ENCODE data around the gene ROR2.

Gene ROR2

GRCh38 chr9:91847581-91848091 lies 102.4 kb downstream of the ROR2 start:
- no peak for DNase-seq (ENCODE audit: low read depth, low spot score)
- CTCF ChIA-PET = no interaction called here
- POLR2A ChIA-PET = interaction anchor here (0.6 kb wide), 1 partner anchor 15 kb away, joined by 3 read pairs; no protein-coding TSS in a partner anchor
- no peak for TF ChIP-seq CTCF (IDR thresholded peaks at IDR 0.05; ENCODE audit: insufficient read depth, low read length, missing control alignments)
- no peak overlapping the region for H3K4me3 ChIP-seq (ENCODE audit: low read depth, low read length)

DNA sequence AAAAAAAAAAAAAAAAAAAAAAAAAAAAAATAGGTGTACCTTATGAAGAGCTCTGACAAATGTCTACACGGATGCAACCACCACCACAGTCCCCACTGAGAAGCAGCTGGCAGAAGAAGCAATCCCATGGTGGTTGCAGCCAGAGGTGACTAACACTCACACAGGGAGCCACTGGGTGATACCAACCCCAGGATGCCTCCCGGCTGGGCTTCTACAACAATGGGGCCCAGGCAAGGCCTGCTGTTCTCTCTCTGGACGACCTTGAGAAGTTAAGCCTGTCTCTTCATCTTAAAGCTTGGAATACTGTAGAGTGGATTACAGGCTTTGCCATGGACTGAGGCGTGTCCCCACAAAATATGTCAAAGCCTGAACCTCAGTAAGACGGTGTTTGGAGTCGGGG lies 104.1 kb downstream of the ROR2 start:
- H3K4me3 ChIP-seq (ENCODE audit: low read depth, low read length) = no peak overlapping the region
- ChIA-PET CTCF (no interaction called here), POLR2A (interaction anchor here (0.7 kb wide), 1 partner anchor 529 kb away, joined by 3 read pairs; no protein-coding TSS in a partner anchor)
- TF ChIP-seq CTCF (IDR thresholded peaks at IDR 0.05; ENCODE audit: insufficient read depth, low read length, missing control alignments) = no peak
- DNase-seq (ENCODE audit: low read depth, low spot score) = no peak

GRCh38 chr9:91844701-91845291 lies 105.2 kb downstream of the ROR2 start:
- CTCF ChIA-PET = interaction anchor here (1.2 to 1.5 kb wide), 2 partner anchors 86 to 106 kb away, joined by 3 read pairs; partner anchors contain the start of gene ROR2

DNA sequence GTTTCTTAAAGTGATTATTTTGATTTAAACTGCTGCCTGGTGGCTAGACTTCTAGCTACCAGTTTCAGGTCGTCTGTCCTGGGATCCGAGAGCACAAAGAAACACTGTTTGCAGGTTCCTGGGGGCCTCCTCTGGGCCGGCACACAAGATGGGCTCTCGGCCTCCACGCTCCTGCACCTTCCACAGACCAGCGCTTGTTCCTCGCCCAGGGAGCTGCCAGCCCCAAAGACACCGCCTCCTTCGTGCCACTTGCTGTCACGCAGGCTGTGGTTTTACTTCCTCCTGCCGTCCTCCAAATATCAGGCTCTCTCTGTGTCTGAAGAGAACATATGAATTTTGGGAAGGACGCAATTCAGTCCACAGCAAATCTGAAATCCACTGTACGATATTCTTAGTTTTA lies 105.8 kb downstream of the ROR2 start:
- TF ChIP-seq CTCF (IDR thresholded peaks at IDR 0.05; ENCODE audit: insufficient read depth, low read length, missing control alignments) = no peak
- no peak overlapping the region for H3K4me3 ChIP-seq (ENCODE audit: low read depth, low read length)
- ChIA-PET CTCF (interaction anchor here (1.2 to 1.5 kb wide), 2 partner anchors 85 to 106 kb away, joined by 3 read pairs; partner anchors contain the start of gene ROR2), POLR2A (no interaction called here)
- DNase-seq (ENCODE audit: low read depth, low spot score) = no peak

More at GRCh38 chr9:91844701-91845291, 105.2 kb downstream of the ROR2 start:
- TF ChIP-seq CTCF (IDR thresholded peaks at IDR 0.05; ENCODE audit: insufficient read depth, low read length, missing control alignments) = no peak
- no peak for DNase-seq (ENCODE audit: low read depth, low spot score)
- no peak overlapping the region for H3K4me3 ChIP-seq (ENCODE audit: low read depth, low read length)
- POLR2A ChIA-PET = no interaction called here

- ChIA-PET POLR2A (no interaction called here), CTCF (interaction anchor here (1.2 to 1.5 kb wide), 2 partner anchors 85 to 107 kb away, joined by 3 read pairs; partner anchors contain the start of gene ROR2)
- DNase-seq (ENCODE audit: low read depth, low spot score) = no peak
- TF ChIP-seq CTCF (IDR thresholded peaks at IDR 0.05; ENCODE audit: insufficient read depth, low read length, missing control alignments) = no peak
- H3K4me3 ChIP-seq (ENCODE audit: low read depth, low read length) = no peak overlapping the region
Observed at GRCh38 chr9:91843623-91844148, 106.3 kb downstream of the ROR2 start.

DNA sequence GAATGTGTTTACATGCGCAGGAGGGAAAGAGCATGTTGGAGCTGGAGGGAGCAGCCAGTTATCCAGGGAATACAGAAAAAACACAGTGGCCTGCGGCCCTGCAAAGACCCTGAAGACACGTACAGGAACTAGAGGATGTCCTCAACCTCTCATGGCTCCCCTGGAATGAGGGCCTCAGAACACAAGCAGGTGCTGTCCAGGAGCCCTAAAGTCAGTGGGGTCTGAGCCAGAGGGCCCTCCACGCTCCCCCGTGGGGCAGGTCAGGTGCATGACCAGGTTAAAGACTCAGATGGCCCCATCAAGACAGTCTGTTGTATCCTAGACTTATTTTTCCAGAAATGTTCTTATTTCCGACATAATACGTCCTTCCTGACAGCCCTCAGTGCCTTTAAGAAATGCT lies 106.9 kb downstream of the ROR2 start:
- ChIA-PET POLR2A (no interaction called here), CTCF (interaction anchor here (1.5 kb wide), 1 partner anchor 84 kb away, joined by 3 read pairs; no protein-coding TSS in a partner anchor)
- no peak for TF ChIP-seq CTCF (IDR thresholded peaks at IDR 0.05; ENCODE audit: insufficient read depth, low read length, missing control alignments)
- no peak overlapping the region for H3K4me3 ChIP-seq (ENCODE audit: low read depth, low read length)
- DNase-seq (ENCODE audit: low read depth, low spot score) = no peak
